K562 (cell line): ENCODE results near the gene TREH. TPM values are rescaled to one million over a fixed set of nuclear protein-coding genes. Genes with fewer than 3 reads are reported as not detected.

Experiments
- ARID4B ChIP-seq: sonication (generic); formaldehyde crosslinking; IDR thresholded peaks from 2 replicates; pipeline ENCODE4 v1.8.0; 2022; ENCODE audit warnings: mild to moderate bottlenecking, missing genetic modification reagents
- ATF6 ChIP-seq: sonication (generic); formaldehyde crosslinking; IDR thresholded peaks from 2 replicates; pipeline ENCODE4 v1.4.0; 2020; ENCODE audit warnings: mild to moderate bottlenecking, missing genetic modification reagents
- CBX5 ChIP-seq: IDR thresholded peaks from 2 replicates; pipeline ENCODE4 v1.6.1; 2014; ENCODE audit warnings: low read depth, borderline replicate concordance
- CEBPG ChIP-seq, 3 experiments: fragments of 200-800 bp in 1 of 3; sonication (Bioruptor generic) in 1 of 3; sonication (generic) in 1 of 3; formaldehyde crosslinking in 1 of 3; IDR thresholded peaks in 2 of 3; conservative IDR thresholded peaks in 1 of 3; 2 replicates each; pipeline versions ENCODE4 v1.6.1 to v1.8.0; 2016 to 2022; ENCODE audit warnings: missing compliant biosample characterization in 2 of 3, missing genetic modification characterization in 2 of 3, mild to moderate bottlenecking in 1 of 3, missing genetic modification reagents in 1 of 3
- CGGBP1 ChIP-seq: fragments of 250-450 bp; sonication (Bioruptor Pico); IDR thresholded peaks from 2 replicates; pipeline ENCODE4 v1.9.0; 2021; ENCODE audit warnings: mild to moderate bottlenecking
- E2F3 ChIP-seq: fragments of 250-450 bp; sonication (Bioruptor Pico); IDR thresholded peaks from 2 replicates; pipeline ENCODE4 v1.4.0; 2020; ENCODE audit warnings: mild to moderate bottlenecking
- ELK3 ChIP-seq: fragments of 450-650 bp; formaldehyde crosslinking; IDR thresholded peaks from 2 replicates; pipeline ENCODE4 v1.4.0; 2020; ENCODE audit warnings: mild to moderate bottlenecking
- ETV6 ChIP-seq, 3 experiments: fragments of 150-350 bp in 1 of 3; sonication (generic) in 1 of 3; formaldehyde crosslinking in 1 of 3; IDR thresholded peaks; 2 replicates each; pipeline versions ENCODE4 v1.6.1 to v1.8.0; 2014 to 2022; ENCODE audit warnings: borderline replicate concordance in 2 of 3, low read depth in 2 of 3, antibody characterized with exemption in 1 of 3, low read length in 1 of 3, mild to moderate bottlenecking in 1 of 3, missing genetic modification reagents in 1 of 3
- FOS ChIP-seq: IDR thresholded peaks from 3 replicates; pipeline ENCODE4 v1.6.1; 2011; ENCODE audit not compliant: insufficient read length; ENCODE audit errors: extremely low read depth
- OTX1 ChIP-seq: fragments of 450-650 bp; formaldehyde crosslinking; IDR thresholded peaks from 2 replicates; pipeline ENCODE4 v1.4.0; 2022; ENCODE audit warnings: mild to moderate bottlenecking
- POLR2G ChIP-seq: fragments of 200-400 bp; formaldehyde crosslinking; IDR thresholded peaks from 2 replicates; pipeline ENCODE4 v1.6.1; 2017; ENCODE audit warnings: low read depth, mild to moderate bottlenecking, antibody characterized with exemption, low read length, moderate library complexity
- SIRT6 ChIP-seq: IDR thresholded peaks from one replicate; pipeline ENCODE4 v1.6.1; 2012; ENCODE audit warnings: low read depth, mild to moderate bottlenecking, control low read depth, inconsistent platforms, low read length, moderate library complexity
- SUPT5H ChIP-seq: fragments of 450-650 bp; IDR thresholded peaks from 2 replicates; pipeline ENCODE4 v1.6.1; 2016
- TAF7 ChIP-seq: fragments of 450-650 bp; IDR thresholded peaks from 2 replicates; pipeline ENCODE4 v1.6.1; 2016; ENCODE audit warnings: missing genetic modification characterization, missing compliant biosample characterization
- TCF7L2 ChIP-seq: fragments of 150-350 bp; IDR thresholded peaks from 2 replicates; pipeline ENCODE4 v1.6.1; 2016; ENCODE audit warnings: low read depth, mild to moderate bottlenecking, low read length, moderate library complexity
- TOE1 ChIP-seq, 2 experiments: fragments of 450-650 bp in 1 of 2; sonication (generic) in 1 of 2; formaldehyde crosslinking in 1 of 2; IDR thresholded peaks; 2 replicates each; pipeline versions ENCODE4 v1.7.1 to v1.8.0; 2016 to 2022; ENCODE audit warnings: borderline replicate concordance in 2 of 2, mild to moderate bottlenecking in 2 of 2, antibody characterized with exemption in 1 of 2, inconsistent platforms in 1 of 2, low read depth in 1 of 2, missing genetic modification reagents in 1 of 2, moderate library complexity in 1 of 2
- ZBTB17 ChIP-seq: fragments of 450-650 bp; formaldehyde crosslinking; IDR thresholded peaks from 2 replicates; pipeline ENCODE4 v1.4.0; 2020; ENCODE audit warnings: mild to moderate bottlenecking
- ZBTB8A ChIP-seq: fragments of 450-650 bp; IDR thresholded peaks from 2 replicates; pipeline ENCODE4 v1.6.1; 2018; ENCODE audit warnings: mild to moderate bottlenecking, moderate library complexity; ENCODE audit not compliant: partially characterized antibody
- ZNF232 ChIP-seq: sonication (generic); formaldehyde crosslinking; IDR thresholded peaks from 2 replicates; pipeline ENCODE4 v1.8.0; 2022; ENCODE audit warnings: mild to moderate bottlenecking, missing genetic modification reagents
- polyA plus RNA-seq, 8 experiments: library from polyadenylated mRNA; depleted of rRNA in 4 of 8; stranded (reverse) in 5 of 8; unstranded in 3 of 8; fragments of >200 nt; fragmentation: Nextera tagmentation in 2 of 8; fragmentation: Illumina TruSeq in 1 of 8; extraction: Ambion mirVana in 2 of 8; extraction: Trizol in 1 of 8; gene quantifications; 2 replicates each; pipeline versions ENCODE4 v1.2.1 to v1.2.3, GENCODE V29; 2011 to 2014; ENCODE audit warnings: inconsistent platforms in 1 of 8, missing spikeins in 1 of 8
- total RNA-seq, 7 experiments: library from RNA; depleted of rRNA in 6 of 7; stranded (reverse); fragments of >200 nt in 6 of 7; fragmentation: Illumina TruSeq in 2 of 7; extraction: Trizol in 2 of 7; gene quantifications; 2 replicates each; pipeline versions ENCODE4 v1.2.1 to v1.2.3, GENCODE V29; 2011 to 2021; ENCODE audit warnings: low replicate concordance in 1 of 7

TREH gene
- total and polyA plus RNA-seq, 9 of the 15 experiments (the other 6 are each of a cell fraction or from before 2014, with no cell fraction given): 0.09 to 0.20 (median 0.11) TPM; not detected in 6

- no peak for TF ChIP-seq ARID4B (CRISPR knock-in tag)
- TF ChIP-seq SUPT5H: peak; percentile 65; the same call in 1 of the 2 replicates
- TF ChIP-seq FOS: no peak
- TF ChIP-seq SIRT6: no peak
- no peak for TF ChIP-seq CEBPG (CRISPR knock-in tag; IDR thresholded peaks at IDR 0.05)
- TF ChIP-seq CEBPG (tag; conservative IDR thresholded peaks at IDR 0.05 in 1 of 2, IDR thresholded peaks at IDR 0.05 in 1 of 2): no peak
- peak; percentile 83 for TF ChIP-seq POLR2G
- TF ChIP-seq ELK3 (CRISPR knock-in tag): no peak
- TF ChIP-seq ETV6 (IDR thresholded peaks at IDR 0.05; ENCODE audit: borderline replicate concordance in 1 of 2, low read depth in 2 of 2, low read length in 1 of 2): no peak
- TF ChIP-seq ETV6 (CRISPR knock-in tag; IDR thresholded peaks at IDR 0.05; ENCODE audit: borderline replicate concordance): no peak
- TF ChIP-seq CBX5: no peak
- no peak for TF ChIP-seq ATF6 (CRISPR knock-in tag)
- TF ChIP-seq OTX1 (CRISPR knock-in tag): peak; percentile 40; the same call in 1 of the 2 replicates
- 0 out of 2 replicates have a peak, but pooled peaks have one; percentile 62 for TF ChIP-seq TOE1 (IDR thresholded peaks at IDR 0.05; ENCODE audit: borderline replicate concordance)
- no peak for TF ChIP-seq TOE1 (CRISPR knock-in tag; IDR thresholded peaks at IDR 0.05; ENCODE audit: borderline replicate concordance, low read depth)
- no peak for TF ChIP-seq CGGBP1
- no peak for TF ChIP-seq E2F3
- no peak for TF ChIP-seq TCF7L2
- TF ChIP-seq ZNF232 (CRISPR knock-in tag): no peak
- TF ChIP-seq ZBTB17: no peak
- no peak for TF ChIP-seq ZBTB8A
- TF ChIP-seq TAF7: no peak
Observed at GRCh38 chr11:118621071-118621783, 58.2 kb downstream of the TREH start (continued).
